NCI-H524 treated with DMSO at 0.1 percent for 48 hours (cell line): ENCODE data around the gene BAK1.
"Not testable (repeated sequence)": the region's sequence is repeated elsewhere in the genome, so short reads cannot be mapped to it uniquely, and the experiment has no call there.

Experiments used
- DNase-seq: peaks from one replicate; lab custom pipeline; 2025; lab: John Stamatoyannopoulos, UW

BAK1 gene

DNA sequence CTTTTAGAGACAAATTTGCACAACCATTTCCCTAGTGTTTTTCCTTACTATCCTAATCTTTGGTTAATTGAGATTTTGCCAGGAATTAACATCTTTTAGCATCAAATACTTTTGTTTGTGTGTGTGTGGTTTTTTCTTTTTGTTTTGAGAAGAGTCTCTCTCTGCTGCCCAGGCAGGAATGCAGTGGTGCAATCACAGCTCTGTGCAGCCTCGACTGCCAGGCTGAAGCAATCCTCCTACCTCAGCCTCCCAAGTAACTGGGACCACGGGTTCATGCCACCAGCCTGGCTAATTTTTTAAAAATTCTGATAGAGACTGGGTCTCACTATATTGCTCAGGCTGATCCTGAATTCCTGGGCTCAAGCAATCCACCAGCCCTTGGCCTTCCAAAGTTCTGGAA lies 28.5 kb downstream of the BAK1 start:
- no peak for DNase-seq

DNA sequence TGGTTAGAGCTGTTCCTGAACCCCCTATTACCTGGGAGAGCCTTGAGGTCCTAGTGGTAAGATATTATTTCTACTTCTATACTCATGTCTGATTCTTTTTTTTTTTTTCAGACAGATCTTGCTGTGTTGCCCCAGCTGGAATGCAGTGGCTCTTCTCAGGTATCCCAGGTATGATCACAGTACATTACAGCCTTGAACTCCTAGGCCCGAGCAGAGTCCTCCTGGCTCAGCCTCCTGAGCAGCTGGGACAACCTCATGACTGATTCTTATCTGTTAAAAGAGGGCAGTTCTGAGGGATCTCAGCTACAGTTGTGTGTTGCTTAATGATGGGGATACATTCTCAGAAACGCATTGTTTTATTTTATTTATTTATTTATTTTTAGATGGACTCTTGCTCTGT lies 30.2 kb downstream of the BAK1 start:
- DNase-seq: no peak

DNA sequence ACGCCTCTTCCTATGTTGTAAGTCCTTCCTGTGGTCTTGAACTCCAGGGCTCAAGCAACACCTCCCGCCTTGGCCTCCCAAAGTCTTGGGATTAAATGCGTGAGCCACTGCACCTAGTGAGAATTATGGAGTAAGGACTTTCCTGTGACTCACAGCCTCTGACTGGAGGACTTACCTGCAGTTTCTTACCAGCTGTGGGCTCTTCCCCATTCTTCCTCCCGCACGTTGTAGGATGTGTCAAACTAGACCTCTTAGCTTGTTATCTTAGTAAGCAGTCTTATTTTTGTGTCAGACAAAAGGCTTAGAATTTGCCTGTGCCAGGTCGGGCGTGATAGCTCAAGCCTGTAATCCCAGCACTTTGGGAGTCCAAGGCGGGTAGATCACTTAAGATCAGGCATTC lies 30.9 kb downstream of the BAK1 start:
- no peak for DNase-seq

DNA sequence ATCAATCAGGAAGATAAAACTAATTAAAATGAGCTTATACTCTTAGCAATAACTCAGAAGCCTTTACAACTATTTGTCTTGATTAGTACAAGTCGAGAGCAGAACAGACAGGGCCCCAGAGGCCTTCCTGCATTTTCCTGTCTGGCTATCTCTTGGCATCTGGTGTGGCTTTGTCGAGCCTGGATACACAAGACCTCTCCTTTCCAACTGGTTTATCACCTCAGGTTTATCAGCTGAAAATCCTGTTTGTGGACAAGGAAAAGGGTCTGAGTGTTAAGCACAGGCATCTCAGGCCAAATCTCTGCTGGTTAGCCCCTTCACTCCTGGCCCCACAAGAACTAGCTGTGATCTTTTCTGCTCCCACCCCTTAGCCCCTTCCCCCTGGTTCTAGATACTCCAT lies 32.6 kb downstream of the BAK1 start:
- DNase-seq: no peak

DNA sequence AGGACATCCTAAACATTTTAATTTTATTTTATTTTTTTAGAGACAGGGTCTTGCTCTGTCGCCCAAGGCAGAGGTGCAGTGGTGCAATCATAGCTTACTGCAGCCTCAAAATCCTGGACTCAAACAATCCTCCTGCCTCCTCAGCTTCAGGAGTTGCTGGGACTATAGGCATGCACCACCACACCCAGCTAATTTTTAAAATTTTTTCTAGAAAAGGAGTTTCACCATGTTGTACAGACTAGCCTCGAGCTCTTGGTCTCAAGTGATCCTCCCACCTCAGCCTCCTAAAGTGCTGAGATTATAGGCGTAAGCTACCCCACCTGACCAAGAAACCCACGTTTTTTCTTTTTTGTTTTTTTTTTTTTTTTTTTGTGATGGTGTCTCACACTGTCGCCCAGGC lies 33.3 kb downstream of the BAK1 start:
- no peak for DNase-seq

DNA sequence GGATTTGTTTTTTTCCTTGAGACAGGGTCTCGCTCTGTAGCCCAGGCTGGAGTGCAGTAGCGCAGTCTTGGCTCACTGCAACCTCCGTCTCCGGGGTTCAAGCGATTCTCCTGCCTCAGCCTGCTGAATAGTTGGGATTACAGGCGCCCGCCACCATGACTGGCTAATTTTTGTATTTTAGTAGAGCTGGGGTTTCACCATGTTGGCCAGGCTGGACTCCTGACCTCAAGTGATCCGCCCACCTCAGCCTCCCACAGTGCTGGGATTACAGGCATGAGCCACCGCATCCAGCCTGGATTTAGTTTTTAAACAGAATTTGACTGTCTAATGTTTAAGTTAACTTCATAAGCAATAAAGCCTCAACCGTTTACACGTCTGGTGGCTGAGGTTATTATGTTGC lies 34.8 kb downstream of the BAK1 start:
- DNase-seq: not testable (repeated sequence)

DNA sequence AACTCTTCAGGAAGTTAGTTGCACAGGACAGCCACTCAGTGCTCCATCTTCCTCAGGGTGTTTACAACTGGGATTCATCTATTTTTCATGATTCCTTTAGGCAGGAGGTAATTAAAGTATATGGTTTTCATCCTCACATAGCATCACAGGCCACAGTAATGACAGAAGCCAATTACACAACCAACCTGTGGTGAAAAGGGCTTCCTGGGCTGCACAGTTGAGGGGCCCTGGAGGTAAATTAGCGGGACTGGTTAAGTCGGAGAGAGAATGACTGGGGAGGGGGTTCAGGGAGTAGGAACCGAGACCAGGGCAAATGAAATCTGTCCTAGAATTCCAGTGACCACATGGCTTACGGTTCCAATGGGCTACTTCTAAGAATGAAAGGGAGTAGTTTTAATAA lies 37.0 kb downstream of the BAK1 start:
- DNase-seq: no peak

DNA sequence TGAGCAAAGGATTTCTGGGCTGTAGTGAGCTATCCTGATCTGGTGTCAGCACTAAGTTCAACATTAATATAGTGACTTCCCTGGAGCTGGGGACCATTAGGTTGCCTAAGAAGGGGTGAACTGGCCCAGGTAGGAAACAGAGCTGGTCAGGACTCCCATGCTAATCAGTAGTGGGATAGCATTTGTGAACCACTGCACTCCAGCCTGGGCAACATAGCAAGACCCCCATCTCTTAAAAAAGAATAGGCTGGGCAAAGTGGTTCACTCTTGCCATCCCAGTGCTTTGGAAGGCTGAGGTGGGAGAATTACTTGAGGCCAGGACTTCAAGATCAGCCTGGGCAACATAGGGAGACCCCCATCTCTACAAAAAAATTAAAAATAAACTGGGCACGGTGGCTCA lies 39.3 kb downstream of the BAK1 start:
- DNase-seq: no peak

DNA sequence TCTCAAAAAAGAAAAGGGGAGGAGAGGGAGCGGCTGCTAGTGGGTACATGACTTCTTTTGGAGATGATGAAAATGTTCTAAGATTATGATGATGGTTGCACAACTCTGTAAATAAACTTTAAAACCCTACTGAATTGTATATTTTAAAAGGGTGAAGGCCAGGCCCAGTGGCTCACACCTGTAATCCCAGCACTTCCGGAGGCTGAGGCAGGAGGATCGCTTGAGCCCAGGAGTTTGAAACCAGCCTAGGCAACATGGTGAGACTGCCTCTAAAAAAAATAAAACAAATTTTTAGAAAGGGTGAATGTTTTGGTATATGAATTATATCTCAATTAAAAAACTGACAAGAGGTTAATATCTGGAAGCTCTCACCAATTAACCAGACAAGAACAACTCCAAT lies 45.4 kb downstream of the BAK1 start:
- DNase-seq: no peak

DNA sequence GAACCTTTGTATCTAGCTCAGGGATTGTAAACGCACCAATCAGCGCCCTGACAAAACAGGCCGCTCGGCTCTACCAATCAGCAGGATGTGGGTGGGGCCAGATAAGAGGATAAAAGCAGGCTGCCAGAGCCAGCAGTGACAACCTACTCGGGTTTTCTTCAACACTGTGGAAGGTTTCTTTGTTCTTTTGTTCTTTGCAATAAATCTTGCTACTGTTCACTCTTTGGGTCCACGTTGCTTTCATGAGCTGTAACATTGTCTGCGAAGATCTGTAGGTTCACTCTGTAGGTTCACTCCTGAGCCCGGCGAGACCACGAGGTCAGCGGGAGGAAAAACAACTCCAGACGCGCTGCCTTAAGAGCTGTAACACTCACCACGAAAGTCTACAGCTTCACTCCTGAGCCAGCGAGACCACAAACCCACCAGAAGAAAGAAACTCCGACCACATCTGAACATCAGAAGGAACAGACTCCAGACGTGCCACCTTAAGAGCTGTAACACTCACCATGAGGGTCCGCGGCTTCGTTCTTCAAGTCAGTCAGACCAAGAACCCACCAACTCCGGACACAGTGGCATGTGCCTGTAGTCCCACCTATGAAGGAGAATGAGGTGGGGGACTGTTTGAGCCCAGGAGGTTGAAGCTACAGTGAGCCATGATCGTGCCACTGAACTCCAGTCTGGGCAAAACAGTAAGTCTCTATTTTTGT lies 46.8 kb downstream of the BAK1 start:
- not testable (repeated sequence) for DNase-seq

DNA sequence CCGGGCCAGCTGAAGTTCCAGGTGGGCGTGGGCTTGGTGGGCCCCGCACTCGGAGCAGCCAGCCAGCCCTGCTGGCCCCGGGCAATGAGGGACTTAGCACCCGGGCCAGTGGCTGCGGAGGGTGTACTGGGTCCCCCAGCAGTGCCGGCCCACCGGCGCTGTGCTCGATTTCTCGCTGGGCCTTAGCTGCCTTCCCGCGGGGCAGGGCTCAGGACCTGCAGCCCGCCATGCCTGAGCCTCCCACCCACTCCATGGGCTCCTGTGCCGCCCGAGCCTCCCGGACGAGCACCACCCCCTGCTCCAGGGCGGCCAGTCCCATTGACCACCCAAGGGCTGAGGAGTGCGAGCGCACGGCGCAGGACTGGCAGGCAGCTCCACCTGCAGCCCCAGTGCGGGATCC lies 47.6 kb downstream of the BAK1 start:
- not testable (repeated sequence) for DNase-seq

DNA sequence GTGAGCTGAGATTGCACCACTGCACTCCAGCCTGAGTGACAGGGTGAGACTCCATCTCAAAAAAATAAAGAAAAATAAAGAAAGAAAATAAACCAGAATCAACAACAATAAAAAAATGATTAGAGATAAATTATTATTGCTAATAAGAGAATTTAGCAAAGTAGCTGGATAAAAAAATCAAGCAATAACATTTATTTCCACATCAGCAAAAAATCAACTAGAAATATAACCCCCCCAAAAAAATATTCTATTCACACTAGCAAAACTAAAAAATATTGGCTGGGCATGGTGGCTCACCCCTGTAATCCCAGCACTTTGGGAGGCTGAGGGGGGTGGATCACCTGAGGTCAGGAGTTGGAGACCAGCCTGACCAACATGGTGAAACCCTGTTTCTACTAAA lies 49.5 kb downstream of the BAK1 start:
- not testable (repeated sequence) for DNase-seq
